ENCODE data around the gene TRAPPC5. TPM values are rescaled to one million over a fixed set of nuclear protein-coding genes. Genes with fewer than 3 reads are reported as not detected.
A peak's percentile ranks its signal among the peaks of the same experiment; 100 is the strongest.

The TRAPPC5 gene
- total RNA-seq, 1 experiment from 2014 or later: 124 TPM

DNA sequence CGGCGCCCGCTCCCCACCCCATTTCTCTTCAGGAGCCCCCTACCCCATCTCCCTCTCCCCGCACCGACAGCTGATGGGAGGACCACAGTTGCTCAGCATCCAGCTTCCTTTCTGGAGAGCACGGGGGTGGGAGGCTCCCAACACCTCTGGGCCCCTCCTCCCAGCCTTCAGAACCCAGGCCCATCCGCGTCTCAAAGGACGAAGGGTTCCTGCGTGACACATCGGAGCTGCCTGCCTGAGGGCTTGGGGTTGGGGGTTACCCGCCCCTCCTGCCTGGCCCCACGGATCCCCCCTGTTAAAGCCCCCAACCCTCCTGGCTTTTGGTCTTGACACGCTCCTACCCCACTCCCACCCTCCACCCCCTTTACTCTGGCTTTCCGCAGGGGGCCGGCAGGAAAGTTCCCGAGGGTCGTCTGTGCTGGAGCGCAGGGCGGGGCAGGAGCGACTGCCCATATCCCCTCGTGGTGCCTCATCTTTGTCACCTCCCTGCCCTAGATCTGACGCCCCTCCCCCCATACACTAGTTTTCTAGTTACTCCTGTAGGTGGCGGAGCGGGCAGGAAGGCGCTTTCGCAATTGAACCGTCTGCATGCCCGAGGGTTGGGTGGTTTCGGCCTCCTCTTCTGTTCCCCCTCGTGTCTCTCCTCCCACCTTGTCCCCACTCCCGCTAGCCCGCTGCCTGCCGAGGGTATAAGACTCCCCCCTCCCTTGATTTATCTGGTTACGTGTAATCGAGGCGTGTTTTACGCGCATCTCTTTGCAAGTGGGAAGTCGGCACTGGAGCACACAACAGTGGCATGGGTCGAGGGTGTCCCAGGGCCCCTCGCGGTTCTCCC is 924 bp downstream of the TRAPPC5 start:
- Mint-ChIP-seq H3K4me1 (peaks cover 20% of the 10 kb centered on the region), H3K36me3 (peaks cover 14% of the 10 kb centered on the region), H3K27ac (peak overlapping the region; percentile 89), H3K9me3 (no peaks in the 10 kb centered on the region), H3K4me3 (peak overlapping the region; percentile 79), H3K27me3 (ENCODE audit: low read depth) (peaks cover 29% of the 10 kb centered on the region)
- ChIA-PET CTCF (interaction anchor here (0.6 to 2.7 kb wide), 94 partner anchors 8 to 582 kb away, joined by 3 to 99 read pairs (median 5); partner anchors contain the start of genes CAMSAP3, CD209, MAP2K7 and MCOLN1), POLR2A (interaction anchor here (0.5 to 1.3 kb wide), 4 partner anchors 12 to 188 kb away, joined by 3 to 14 read pairs (median 5); no protein-coding TSS in a partner anchor)
- peak; percentile 63 for ATAC-seq
- TF ChIP-seq, protein P1, sequence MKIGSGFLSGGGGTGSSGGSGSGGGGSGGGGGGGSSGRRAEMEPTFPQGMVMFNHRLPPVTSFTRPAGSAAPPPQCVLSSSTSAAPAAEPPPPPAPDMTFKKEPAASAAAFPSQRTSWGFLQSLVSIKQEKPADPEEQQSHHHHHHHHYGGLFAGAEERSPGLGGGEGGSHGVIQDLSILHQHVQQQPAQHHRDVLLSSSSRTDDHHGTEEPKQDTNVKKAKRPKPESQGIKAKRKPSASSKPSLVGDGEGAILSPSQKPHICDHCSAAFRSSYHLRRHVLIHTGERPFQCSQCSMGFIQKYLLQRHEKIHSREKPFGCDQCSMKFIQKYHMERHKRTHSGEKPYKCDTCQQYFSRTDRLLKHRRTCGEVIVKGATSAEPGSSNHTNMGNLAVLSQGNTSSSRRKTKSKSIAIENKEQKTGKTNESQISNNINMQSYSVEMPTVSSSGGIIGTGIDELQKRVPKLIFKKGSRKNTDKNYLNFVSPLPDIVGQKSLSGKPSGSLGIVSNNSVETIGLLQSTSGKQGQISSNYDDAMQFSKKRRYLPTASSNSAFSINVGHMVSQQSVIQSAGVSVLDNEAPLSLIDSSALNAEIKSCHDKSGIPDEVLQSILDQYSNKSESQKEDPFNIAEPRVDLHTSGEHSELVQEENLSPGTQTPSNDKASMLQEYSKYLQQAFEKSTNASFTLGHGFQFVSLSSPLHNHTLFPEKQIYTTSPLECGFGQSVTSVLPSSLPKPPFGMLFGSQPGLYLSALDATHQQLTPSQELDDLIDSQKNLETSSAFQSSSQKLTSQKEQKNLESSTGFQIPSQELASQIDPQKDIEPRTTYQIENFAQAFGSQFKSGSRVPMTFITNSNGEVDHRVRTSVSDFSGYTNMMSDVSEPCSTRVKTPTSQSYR (CRISPR knock-in tag; IDR thresholded peaks at IDR 0.05): peak; percentile 92
- TF ChIP-seq OVOL2 (CRISPR knock-in tag; IDR thresholded peaks at IDR 0.05; ENCODE audit: borderline replicate concordance): no peak
- TF ChIP-seq, protein P2, sequence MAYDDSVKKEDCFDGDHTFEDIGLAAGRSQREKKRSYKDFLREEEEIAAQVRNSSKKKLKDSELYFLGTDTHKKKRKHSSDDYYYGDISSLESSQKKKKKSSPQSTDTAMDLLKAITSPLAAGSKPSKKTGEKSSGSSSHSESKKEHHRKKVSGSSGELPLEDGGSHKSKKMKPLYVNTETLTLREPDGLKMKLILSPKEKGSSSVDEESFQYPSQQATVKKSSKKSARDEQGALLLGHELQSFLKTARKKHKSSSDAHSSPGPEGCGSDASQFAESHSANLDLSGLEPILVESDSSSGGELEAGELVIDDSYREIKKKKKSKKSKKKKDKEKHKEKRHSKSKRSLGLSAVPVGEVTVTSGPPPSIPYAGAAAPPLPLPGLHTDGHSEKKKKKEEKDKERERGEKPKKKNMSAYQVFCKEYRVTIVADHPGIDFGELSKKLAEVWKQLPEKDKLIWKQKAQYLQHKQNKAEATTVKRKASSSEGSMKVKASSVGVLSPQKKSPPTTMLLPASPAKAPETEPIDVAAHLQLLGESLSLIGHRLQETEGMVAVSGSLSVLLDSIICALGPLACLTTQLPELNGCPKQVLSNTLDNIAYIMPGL (CRISPR knock-in tag; IDR thresholded peaks at IDR 0.05): peak; percentile 34; the same call in 1 of the 2 replicates
- DNase-seq (ENCODE audit: low spot score): peak; percentile 84

DNA sequence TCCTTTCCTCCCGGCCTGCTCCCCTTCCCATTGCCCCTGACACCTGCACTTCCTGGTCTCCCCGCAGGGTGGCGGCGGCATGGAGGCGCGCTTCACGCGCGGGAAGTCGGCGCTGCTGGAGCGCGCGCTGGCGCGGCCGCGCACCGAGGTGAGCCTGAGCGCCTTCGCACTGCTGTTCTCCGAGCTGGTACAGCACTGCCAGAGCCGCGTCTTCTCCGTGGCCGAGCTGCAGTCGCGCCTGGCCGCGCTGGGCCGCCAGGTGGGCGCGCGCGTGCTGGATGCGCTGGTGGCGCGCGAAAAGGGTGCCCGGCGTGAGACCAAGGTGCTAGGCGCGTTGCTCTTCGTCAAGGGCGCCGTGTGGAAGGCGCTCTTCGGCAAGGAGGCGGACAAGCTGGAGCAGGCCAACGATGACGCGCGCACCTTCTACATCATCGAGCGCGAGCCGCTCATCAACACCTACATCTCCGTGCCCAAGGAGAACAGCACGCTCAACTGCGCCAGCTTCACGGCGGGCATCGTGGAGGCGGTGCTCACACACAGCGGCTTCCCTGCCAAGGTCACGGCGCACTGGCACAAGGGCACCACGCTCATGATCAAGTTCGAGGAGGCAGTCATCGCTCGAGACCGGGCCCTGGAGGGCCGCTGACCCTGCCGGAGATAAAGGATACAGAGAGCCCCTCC is 1.7 kb downstream of the TRAPPC5 start:
- TF ChIP-seq EMX1 (CRISPR knock-in tag; IDR thresholded peaks at IDR 0.05): no peak
- 0 out of 2 replicates have a peak, but pooled peaks have one; percentile 34 for TF ChIP-seq JUN (CRISPR knock-in tag; IDR thresholded peaks at IDR 0.05)
- ChIA-PET POLR2A (interaction anchor here (0.5 kb wide), 1 partner anchor 12 kb away, joined by 5 read pairs; no protein-coding TSS in a partner anchor), CTCF (interaction anchor here (2.7 kb wide), 1 partner anchor 114 kb away, joined by 99 read pairs; no protein-coding TSS in a partner anchor)
- H3K36me3 Mint-ChIP-seq: peaks cover 14% of the 10 kb centered on the region
- peaks cover 21% of the 10 kb centered on the region for H3K27me3 Mint-ChIP-seq (ENCODE audit: low read depth)
- ATAC-seq (no peak; the same call in 1 of the 2 replicates), DNase-seq (ENCODE audit: low spot score) (peak; percentile 61)
- H3K4me1 Mint-ChIP-seq: peaks cover 17% of the 10 kb centered on the region
- peak overlapping the region; percentile 89 for H3K27ac Mint-ChIP-seq
- H3K9me3 Mint-ChIP-seq: no peaks in the 10 kb centered on the region
- H3K4me3 Mint-ChIP-seq: peak overlapping the region; percentile 79

DNA sequence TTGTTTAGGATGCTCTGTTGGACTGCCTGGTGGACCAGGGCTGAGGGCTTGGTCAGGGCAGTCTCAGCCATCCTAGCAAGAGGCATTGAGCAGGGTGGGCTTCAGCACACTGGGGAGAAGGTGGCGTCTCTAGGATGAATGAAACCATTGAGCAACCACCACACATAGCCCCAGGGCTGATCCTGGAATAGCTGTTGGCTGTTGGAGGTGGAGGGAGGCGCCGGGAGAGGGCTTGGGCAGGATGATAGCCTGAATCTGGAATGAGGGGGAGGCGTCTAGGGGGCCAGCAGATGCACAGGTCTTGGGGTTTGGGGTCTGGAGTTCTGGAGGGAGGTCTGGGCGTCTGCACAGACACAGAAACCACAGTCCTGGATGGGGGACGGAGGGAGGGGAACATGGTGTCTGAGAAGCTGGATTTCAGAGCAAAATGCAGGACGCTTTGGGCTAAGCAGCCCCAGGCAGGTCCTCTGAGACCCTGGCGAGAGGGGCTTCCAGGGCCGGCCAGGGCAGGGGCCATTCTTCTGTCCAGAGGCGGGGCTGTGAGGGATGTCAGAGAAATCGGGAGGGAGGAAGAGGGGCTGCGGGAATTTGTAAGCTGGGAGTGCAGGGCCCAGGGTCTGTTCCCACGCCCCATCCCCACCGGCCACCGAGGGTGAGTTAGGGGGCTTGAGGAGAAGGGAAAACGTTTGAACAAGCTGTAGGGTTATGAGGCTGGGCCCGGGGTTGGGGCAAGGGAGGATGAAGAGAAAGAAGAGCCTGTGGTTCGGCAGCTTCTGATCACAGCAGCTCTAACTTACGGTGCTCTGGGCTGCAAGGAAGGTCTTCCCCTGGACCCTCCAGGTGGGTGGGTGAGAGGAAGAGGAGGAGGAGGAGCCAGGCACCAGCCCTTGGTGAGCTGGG is 5.2 kb downstream of the TRAPPC5 start:
- no peak for DNase-seq (ENCODE audit: low spot score)
- H3K9me3 Mint-ChIP-seq: no peaks in the 10 kb centered on the region
- H3K27me3 Mint-ChIP-seq (ENCODE audit: low read depth): no peaks in the 10 kb centered on the region; the same call in 1 of the 2 replicates
- peak overlapping the region; percentile 75; the same call in 1 of the 2 replicates for H3K27ac Mint-ChIP-seq
- ATAC-seq: no peak
- H3K4me1 Mint-ChIP-seq: peaks cover 13% of the 10 kb centered on the region
- ChIA-PET POLR2A (interaction anchor here (0.6 kb wide), 1 partner anchor 32 kb away, joined by 4 read pairs; no protein-coding TSS in a partner anchor), CTCF (interaction anchor here (0.6 to 1.9 kb wide), 10 partner anchors 36 to 232 kb away, joined by 3 to 8 read pairs (median 4); no protein-coding TSS in a partner anchor)
- TF ChIP-seq FOXK1 (CRISPR knock-in tag; IDR thresholded peaks at IDR 0.05): no peak
- TF ChIP-seq TEAD4 (CRISPR knock-in tag; IDR thresholded peaks at IDR 0.05): no peak
- no peak for TF ChIP-seq SMAD4 (CRISPR knock-in tag; IDR thresholded peaks at IDR 0.05)
- TF ChIP-seq SMAD3 (CRISPR knock-in tag; IDR thresholded peaks at IDR 0.05; ENCODE audit: borderline replicate concordance): no peak
- TF ChIP-seq, protein P3, sequence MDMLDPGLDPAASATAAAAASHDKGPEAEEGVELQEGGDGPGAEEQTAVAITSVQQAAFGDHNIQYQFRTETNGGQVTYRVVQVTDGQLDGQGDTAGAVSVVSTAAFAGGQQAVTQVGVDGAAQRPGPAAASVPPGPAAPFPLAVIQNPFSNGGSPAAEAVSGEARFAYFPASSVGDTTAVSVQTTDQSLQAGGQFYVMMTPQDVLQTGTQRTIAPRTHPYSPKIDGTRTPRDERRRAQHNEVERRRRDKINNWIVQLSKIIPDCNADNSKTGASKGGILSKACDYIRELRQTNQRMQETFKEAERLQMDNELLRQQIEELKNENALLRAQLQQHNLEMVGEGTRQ (CRISPR knock-in tag; IDR thresholded peaks at IDR 0.05): no peak
- TF ChIP-seq, protein P4, sequence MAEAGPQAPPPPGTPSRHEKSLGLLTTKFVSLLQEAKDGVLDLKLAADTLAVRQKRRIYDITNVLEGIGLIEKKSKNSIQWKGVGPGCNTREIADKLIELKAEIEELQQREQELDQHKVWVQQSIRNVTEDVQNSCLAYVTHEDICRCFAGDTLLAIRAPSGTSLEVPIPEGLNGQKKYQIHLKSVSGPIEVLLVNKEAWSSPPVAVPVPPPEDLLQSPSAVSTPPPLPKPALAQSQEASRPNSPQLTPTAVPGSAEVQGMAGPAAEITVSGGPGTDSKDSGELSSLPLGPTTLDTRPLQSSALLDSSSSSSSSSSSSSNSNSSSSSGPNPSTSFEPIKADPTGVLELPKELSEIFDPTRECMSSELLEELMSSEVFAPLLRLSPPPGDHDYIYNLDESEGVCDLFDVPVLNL (CRISPR knock-in tag; IDR thresholded peaks at IDR 0.05; ENCODE audit: borderline replicate concordance, low read depth): no peak
- no peak for TF ChIP-seq GTF2I (CRISPR knock-in tag; conservative IDR thresholded peaks at IDR 0.05)
- TF ChIP-seq CREM (CRISPR knock-in tag; IDR thresholded peaks at IDR 0.05): no peak
- TF ChIP-seq RELA (CRISPR knock-in tag; IDR thresholded peaks at IDR 0.05; ENCODE audit: borderline replicate concordance): no peak
- no peak for TF ChIP-seq TEAD1 (CRISPR knock-in tag; IDR thresholded peaks at IDR 0.05)
- peaks cover 14% of the 10 kb centered on the region for H3K36me3 Mint-ChIP-seq
- peak overlapping the region; percentile 7; the same call in 1 of the 2 replicates for H3K4me3 Mint-ChIP-seq
